ENCODE results near the gene EPB41L3.

Gene EPB41L3

GRCh38 chr18:5500158-5500939 lies 43.4 kb downstream of the EPB41L3 start:
- no peak for TF ChIP-seq POLR2AphosphoS5 (IDR thresholded peaks at IDR 0.05; ENCODE audit: low read depth, low read length)
- no peak for TF ChIP-seq TAF1 (IDR thresholded peaks at IDR 0.05; ENCODE audit: borderline replicate concordance, insufficient read depth, low read length)
- no peak for TF ChIP-seq FOXP2 (optimal IDR thresholded peaks at IDR 0.05; ENCODE audit: borderline replicate concordance, extremely low read depth, extremely low read length, insufficient read depth)
- TF ChIP-seq REST (IDR thresholded peaks at IDR 0.05; ENCODE audit: insufficient read depth in 1 of 2, low read depth in 2 of 2, low read length in 2 of 2), result no peak
- TF ChIP-seq SIN3A (IDR thresholded peaks at IDR 0.05; ENCODE audit: borderline replicate concordance, insufficient read depth, low read length), result no peak

DNA sequence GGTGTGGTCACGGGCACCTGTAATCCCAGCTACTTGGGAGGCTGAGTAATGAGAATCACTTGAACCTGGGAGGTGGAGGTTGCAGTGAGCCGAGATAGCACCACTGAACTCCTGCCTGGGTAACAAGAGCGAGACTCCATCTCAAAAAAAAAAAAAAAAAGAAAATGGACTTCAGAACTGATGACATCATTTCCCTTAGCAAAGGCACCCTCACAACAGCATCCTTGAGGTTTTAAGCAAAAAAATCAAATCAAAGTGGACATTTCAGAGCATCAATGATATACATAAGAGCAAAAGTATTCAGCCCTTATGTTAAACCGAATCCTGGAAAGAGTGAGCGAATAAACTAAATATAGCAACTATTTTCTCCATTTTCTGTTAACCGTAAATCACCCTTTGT lies 45.3 kb downstream of the EPB41L3 start:
- TF ChIP-seq REST (IDR thresholded peaks at IDR 0.05; ENCODE audit: insufficient read depth in 1 of 2, low read depth in 2 of 2, low read length in 2 of 2) (no peak), POLR2AphosphoS5 (IDR thresholded peaks at IDR 0.05; ENCODE audit: low read depth, low read length) (no peak), FOXP2 (optimal IDR thresholded peaks at IDR 0.05; ENCODE audit: borderline replicate concordance, extremely low read depth, extremely low read length, insufficient read depth) (no peak), TAF1 (IDR thresholded peaks at IDR 0.05; ENCODE audit: borderline replicate concordance, insufficient read depth, low read length) (no peak), SIN3A (IDR thresholded peaks at IDR 0.05; ENCODE audit: borderline replicate concordance, insufficient read depth, low read length) (no peak)

- no peak for TF ChIP-seq SIN3A (IDR thresholded peaks at IDR 0.05; ENCODE audit: borderline replicate concordance, insufficient read depth, low read length)
- TF ChIP-seq POLR2AphosphoS5 (IDR thresholded peaks at IDR 0.05; ENCODE audit: low read depth, low read length), result no peak
- no peak for TF ChIP-seq FOXP2 (optimal IDR thresholded peaks at IDR 0.05; ENCODE audit: borderline replicate concordance, extremely low read depth, extremely low read length, insufficient read depth)
- TF ChIP-seq TAF1 (IDR thresholded peaks at IDR 0.05; ENCODE audit: borderline replicate concordance, insufficient read depth, low read length), result no peak
Observed at GRCh38 chr18:5496305-5496704, 47.5 kb downstream of the EPB41L3 start.

GRCh38 chr18:5490753-5491480 lies 52.9 kb downstream of the EPB41L3 start:
- no peak for TF ChIP-seq POLR2AphosphoS5 (IDR thresholded peaks at IDR 0.05; ENCODE audit: low read depth, low read length)
- no peak for TF ChIP-seq TAF1 (IDR thresholded peaks at IDR 0.05; ENCODE audit: borderline replicate concordance, insufficient read depth, low read length)
- no peak for TF ChIP-seq FOXP2 (optimal IDR thresholded peaks at IDR 0.05; ENCODE audit: borderline replicate concordance, extremely low read depth, extremely low read length, insufficient read depth)
- TF ChIP-seq SIN3A (IDR thresholded peaks at IDR 0.05; ENCODE audit: borderline replicate concordance, insufficient read depth, low read length), result no peak
- TF ChIP-seq REST (IDR thresholded peaks at IDR 0.05; ENCODE audit: insufficient read depth in 1 of 2, low read depth in 2 of 2, low read length in 2 of 2), result no peak

DNA sequence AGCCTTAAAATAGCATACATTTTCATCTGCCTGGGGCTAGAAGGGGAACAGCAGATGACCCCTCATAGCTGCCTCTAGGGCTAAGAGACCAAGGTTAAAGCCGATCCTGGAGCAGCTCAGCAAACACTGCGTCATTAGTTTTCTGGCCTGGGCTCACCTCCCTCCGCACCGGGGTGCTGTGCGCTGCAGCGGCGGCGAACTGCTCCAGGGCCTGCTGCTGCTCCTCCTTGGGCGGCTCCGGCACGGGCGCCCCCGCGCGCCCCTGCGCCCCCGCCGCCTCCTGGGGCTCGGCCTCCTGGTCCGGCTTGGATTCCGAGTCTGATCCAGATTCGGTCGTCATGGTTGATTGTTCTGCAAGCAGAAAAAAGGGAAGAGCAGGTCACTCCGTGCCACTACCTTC lies 55.0 kb downstream of the EPB41L3 start:
- TF ChIP-seq FOXP2 (optimal IDR thresholded peaks at IDR 0.05; ENCODE audit: borderline replicate concordance, extremely low read depth, extremely low read length, insufficient read depth) (no peak), POLR2AphosphoS5 (IDR thresholded peaks at IDR 0.05; ENCODE audit: low read depth, low read length) (no peak), REST (IDR thresholded peaks at IDR 0.05; ENCODE audit: insufficient read depth in 1 of 2, low read depth in 2 of 2, low read length in 2 of 2) (no peak), SIN3A (IDR thresholded peaks at IDR 0.05; ENCODE audit: borderline replicate concordance, insufficient read depth, low read length) (no peak), TAF1 (IDR thresholded peaks at IDR 0.05; ENCODE audit: borderline replicate concordance, insufficient read depth, low read length) (no peak)

Data from PFSK-1 (cell line).